PFSK-1 (cell line): ENCODE measurements around the gene TRPV5.

Experiments
- FOXP2 ChIP-seq: optimal IDR thresholded peaks from 2 replicates; pipeline ENCODE3; 2011; ENCODE audit warnings: borderline replicate concordance, control low read depth, inconsistent platforms; ENCODE audit not compliant: insufficient read depth; ENCODE audit errors: extremely low read length, extremely low read depth
- POLR2AphosphoS5 ChIP-seq: IDR thresholded peaks from 2 replicates; pipeline ENCODE4 v1.6.1; 2012; ENCODE audit warnings: low read depth, mild to moderate bottlenecking, control low read depth, low read length, moderate library complexity
- SIN3A ChIP-seq: IDR thresholded peaks from 2 replicates; pipeline ENCODE4 v1.6.1; 2012; ENCODE audit warnings: mild to moderate bottlenecking, low read length, moderate library complexity, borderline replicate concordance; ENCODE audit not compliant: insufficient read depth
- TAF1 ChIP-seq: IDR thresholded peaks from 2 replicates; pipeline ENCODE4 v1.6.1; 2012; ENCODE audit warnings: low read length, control low read depth, borderline replicate concordance; ENCODE audit not compliant: insufficient read depth
- TF ChIP-seq, protein P1 (sequence below), 2 experiments: IDR thresholded peaks; 2 replicates each; pipeline versions ENCODE4 v1.6.1 to v1.8.0; 2011 to 2012; ENCODE audit warnings: low read depth in 2 of 2, low read length in 2 of 2, control low read depth in 1 of 2, inconsistent platforms in 1 of 2, mild to moderate bottlenecking in 1 of 2, moderate library complexity in 1 of 2; ENCODE audit not compliant: insufficient read depth in 1 of 2

GRCh38 chr7:142969183-142969582 lies 35.6 kb upstream of the TRPV5 start:
- TF ChIP-seq POLR2AphosphoS5 (no peak), FOXP2 (no peak), SIN3A (no peak), TAF1 (no peak)
- TF ChIP-seq, protein P1, sequence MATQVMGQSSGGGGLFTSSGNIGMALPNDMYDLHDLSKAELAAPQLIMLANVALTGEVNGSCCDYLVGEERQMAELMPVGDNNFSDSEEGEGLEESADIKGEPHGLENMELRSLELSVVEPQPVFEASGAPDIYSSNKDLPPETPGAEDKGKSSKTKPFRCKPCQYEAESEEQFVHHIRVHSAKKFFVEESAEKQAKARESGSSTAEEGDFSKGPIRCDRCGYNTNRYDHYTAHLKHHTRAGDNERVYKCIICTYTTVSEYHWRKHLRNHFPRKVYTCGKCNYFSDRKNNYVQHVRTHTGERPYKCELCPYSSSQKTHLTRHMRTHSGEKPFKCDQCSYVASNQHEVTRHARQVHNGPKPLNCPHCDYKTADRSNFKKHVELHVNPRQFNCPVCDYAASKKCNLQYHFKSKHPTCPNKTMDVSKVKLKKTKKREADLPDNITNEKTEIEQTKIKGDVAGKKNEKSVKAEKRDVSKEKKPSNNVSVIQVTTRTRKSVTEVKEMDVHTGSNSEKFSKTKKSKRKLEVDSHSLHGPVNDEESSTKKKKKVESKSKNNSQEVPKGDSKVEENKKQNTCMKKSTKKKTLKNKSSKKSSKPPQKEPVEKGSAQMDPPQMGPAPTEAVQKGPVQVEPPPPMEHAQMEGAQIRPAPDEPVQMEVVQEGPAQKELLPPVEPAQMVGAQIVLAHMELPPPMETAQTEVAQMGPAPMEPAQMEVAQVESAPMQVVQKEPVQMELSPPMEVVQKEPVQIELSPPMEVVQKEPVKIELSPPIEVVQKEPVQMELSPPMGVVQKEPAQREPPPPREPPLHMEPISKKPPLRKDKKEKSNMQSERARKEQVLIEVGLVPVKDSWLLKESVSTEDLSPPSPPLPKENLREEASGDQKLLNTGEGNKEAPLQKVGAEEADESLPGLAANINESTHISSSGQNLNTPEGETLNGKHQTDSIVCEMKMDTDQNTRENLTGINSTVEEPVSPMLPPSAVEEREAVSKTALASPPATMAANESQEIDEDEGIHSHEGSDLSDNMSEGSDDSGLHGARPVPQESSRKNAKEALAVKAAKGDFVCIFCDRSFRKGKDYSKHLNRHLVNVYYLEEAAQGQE (IDR thresholded peaks at IDR 0.05; ENCODE audit: insufficient read depth in 1 of 2, low read depth in 2 of 2, low read length in 2 of 2) = no peak
